GM18505 (cell line): ENCODE data around the gene PTPRG.

Experiments
- ATAC-seq: cut with Tn5 transposase; IDR thresholded peaks from one replicate; pipeline ENCODE4 v1.9.1; 2021; ENCODE audit not compliant: unreplicated experiment
- POLR2A ChIP-seq: IDR thresholded peaks from 4 replicates; pipeline ENCODE4 v1.6.1; 2011; ENCODE audit warnings: borderline replicate concordance; ENCODE audit not compliant: insufficient read depth, insufficient read length; ENCODE audit errors: extremely low read depth

The PTPRG gene

DNA sequence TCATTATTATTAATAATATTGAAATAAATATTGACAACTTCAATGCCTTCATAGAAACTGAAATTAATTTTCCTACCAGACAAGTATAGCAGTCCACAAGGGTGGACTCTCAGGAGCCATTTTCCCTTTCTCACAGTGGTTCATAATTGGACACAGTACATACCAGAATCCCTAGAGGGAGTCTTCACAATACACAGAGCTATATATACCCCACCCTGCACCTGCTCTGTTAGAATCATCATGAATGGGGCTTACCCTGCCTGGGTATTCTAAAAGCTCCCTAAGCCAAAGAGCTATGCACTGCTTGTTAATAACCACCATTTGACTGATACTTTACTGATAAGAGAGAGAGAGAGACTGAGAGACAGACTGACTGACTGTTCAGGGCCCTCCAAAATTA is 677.1 kb downstream of the PTPRG start:
- no peak for ATAC-seq
- no peak for TF ChIP-seq POLR2A

- TF ChIP-seq POLR2A, result no peak
- ATAC-seq, result no peak
These were observed 679.9 kb downstream of the PTPRG start for GRCh38 chr3:62241279-62241678.

DNA sequence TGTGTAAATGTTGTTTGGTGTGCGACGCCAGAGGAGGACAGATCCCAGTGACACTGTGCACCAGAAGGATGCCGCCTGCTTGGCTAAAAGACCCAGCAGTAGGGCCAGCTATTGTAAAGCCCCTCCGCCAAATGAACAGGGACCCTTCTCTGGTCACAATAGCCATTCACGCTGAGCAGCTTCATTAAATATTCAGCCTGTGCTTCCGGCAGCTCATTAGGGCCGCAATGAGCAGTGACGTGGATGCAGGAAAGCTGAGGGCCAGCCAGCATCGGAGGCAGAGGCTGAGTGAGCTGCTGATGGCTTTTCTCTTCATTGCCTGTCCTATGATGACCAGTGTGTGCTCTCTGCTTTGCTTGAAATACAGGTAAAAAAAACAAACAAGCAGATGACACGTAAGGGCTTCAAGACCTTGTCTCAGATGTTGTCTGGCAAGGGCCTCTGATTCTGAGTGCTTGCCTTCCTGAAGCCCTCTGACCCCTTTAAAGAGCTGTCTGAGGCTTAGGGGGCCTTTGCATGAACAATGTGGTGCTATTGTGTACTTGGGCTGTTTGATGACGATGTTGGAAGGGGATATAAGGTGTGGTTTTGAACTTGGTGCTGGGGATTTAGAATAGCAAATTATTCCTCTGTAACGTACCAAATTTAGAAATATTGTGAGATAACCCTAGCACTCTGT is 681.6 kb downstream of the PTPRG start:
- no peak for ATAC-seq
- no peak for TF ChIP-seq POLR2A

GRCh38 chr3:62246094-62246493 is 684.7 kb downstream of the PTPRG start:
- TF ChIP-seq POLR2A, result no peak

DNA sequence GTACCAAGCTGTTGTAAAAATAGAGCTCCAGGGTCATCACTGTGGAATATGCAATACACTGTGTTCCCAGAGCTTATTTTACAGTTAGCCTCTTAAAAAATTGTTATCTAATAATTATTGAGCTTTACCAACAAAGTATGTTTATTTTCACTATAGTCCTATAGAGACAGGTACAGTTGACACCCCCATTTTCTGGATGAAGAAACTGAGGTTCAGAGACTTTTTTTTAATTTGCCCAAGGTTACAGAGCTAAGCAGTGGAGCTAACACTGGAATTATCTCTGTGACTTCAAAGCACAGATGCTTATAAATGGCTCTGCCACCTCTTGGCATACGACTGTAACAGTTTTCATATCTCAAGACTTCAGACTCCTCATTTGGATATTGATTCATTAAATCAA is 685.6 kb downstream of the PTPRG start:
- TF ChIP-seq POLR2A, result no peak
- no peak for ATAC-seq

More at GRCh38 chr3:62246094-62246493, 684.7 kb downstream of the PTPRG start:
- no peak for ATAC-seq

GRCh38 chr3:62248734-62249483 is 687.5 kb downstream of the PTPRG start:
- TF ChIP-seq POLR2A, result no peak
- no peak for ATAC-seq

DNA sequence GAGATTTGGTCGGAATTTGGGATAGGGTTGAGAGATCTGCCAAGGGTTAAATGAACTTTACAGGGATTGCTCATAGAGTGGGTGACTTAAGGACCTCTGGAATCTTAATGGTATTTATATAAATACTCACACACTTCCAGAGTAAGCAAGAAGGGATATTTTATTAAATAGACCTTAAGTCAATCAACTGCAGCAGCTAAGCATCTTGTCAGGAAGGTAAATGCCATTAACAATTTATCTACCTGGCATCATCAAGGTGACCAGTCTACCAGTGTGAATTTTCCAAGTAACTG is 688.1 kb downstream of the PTPRG start:
- TF ChIP-seq POLR2A, result no peak
- ATAC-seq, result no peak

- TF ChIP-seq POLR2A, result no peak
- ATAC-seq, result no peak
These were observed 688.6 kb downstream of the PTPRG start for GRCh38 chr3:62249855-62250543.

GRCh38 chr3:62252438-62253157 is 691.2 kb downstream of the PTPRG start:
- TF ChIP-seq POLR2A, result no peak
- no peak for ATAC-seq

DNA sequence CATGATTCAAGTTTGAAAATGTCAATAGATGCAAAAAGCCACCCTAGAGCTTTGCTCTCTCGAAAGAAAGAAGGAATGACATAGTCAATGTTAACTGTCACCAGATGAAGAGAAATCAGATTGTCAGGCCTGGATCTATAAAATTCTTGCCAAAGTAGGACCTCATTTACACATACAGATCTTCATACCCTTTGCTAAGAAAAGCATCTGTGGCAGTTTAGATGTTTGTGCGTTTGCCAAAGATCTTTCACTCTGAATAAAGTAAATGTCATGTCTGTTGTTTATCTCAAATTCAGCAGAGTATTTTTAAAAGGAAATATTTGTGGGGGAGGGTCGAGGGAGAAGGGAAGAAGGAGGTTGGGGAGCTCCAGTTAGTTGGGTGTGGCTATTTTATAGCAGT is 692.6 kb downstream of the PTPRG start:
- ATAC-seq, result no peak
- no peak for TF ChIP-seq POLR2A

GRCh38 chr3:62255758-62256157 is 694.4 kb downstream of the PTPRG start:
- ATAC-seq, result no peak
- TF ChIP-seq POLR2A, result no peak

GRCh38 chr3:62259924-62260323 is 698.6 kb downstream of the PTPRG start:
- no peak for TF ChIP-seq POLR2A
- ATAC-seq, result no peak

DNA sequence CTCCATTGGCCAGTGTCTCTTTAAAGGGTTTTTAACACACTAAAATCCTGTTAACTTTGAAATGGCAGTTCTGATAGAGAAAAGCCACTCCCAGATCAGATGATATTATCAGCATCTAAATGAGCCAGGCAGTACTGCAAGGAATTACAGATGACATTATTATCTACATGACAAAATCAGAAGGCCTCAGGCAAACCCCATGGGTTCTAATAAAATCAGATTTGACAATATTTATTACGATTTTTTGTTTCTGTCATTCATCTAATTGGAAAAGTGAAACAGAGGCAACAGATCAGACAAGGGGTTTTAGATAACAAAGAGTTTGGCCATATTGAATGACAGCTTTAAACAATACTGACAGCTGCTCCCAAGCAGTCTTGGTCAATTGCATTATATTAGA is 699.3 kb downstream of the PTPRG start:
- no peak for TF ChIP-seq POLR2A
- no peak for ATAC-seq

GRCh38 chr3:62261121-62261520 is 699.8 kb downstream of the PTPRG start:
- no peak for TF ChIP-seq POLR2A
- no peak for ATAC-seq

GRCh38 chr3:62261736-62262135 is 700.4 kb downstream of the PTPRG start:
- no peak for ATAC-seq
- TF ChIP-seq POLR2A, result no peak
